Measurements from ENCODE around the gene IRF2. TPM values are rescaled to one million over a fixed set of nuclear protein-coding genes. Genes with fewer than 3 reads are reported as not detected.

IRF2 gene
- polyA plus RNA-seq, 1 donor, result 38.8 TPM

- Histone ChIP-seq H3K9me3 (ENCODE audit: control insufficient read depth, low read depth, low read length) (no peaks in the 10 kb centered on the region), H3K4me3 (ENCODE audit: low read length) (no peak overlapping the region), H3K27me3 (ENCODE audit: control insufficient read depth, insufficient read depth, low read length) (no peaks in the 10 kb centered on the region), H3K27ac (ENCODE audit: low read length) (no peak overlapping the region), H3K4me1 (ENCODE audit: control insufficient read depth, insufficient read depth, low read length) (no peaks in the 10 kb centered on the region), H3K36me3 (ENCODE audit: control insufficient read depth, insufficient read depth, low read length) (peaks cover 77% of the 10 kb centered on the region)
- DNase-seq, result no peak
- WGBS (ENCODE audit: insufficient coverage, low lambda C conversion rate), result 90% methylated on average over 4 of the region's 7 CpGs
Observed at GRCh38 chr4:184400375-184400870, 73.9 kb downstream of the IRF2 start.

GRCh38 chr4:184399512-184399908 lies 74.8 kb downstream of the IRF2 start:
- H3K4me3 ChIP-seq (ENCODE audit: low read length), result no peak overlapping the region
- no peaks in the 10 kb centered on the region for H3K9me3 ChIP-seq (ENCODE audit: control insufficient read depth, low read depth, low read length)
- H3K36me3 ChIP-seq (ENCODE audit: control insufficient read depth, insufficient read depth, low read length), result peaks cover 74% of the 10 kb centered on the region
- no peaks in the 10 kb centered on the region for H3K27me3 ChIP-seq (ENCODE audit: control insufficient read depth, insufficient read depth, low read length)
- DNase-seq, result no peak
- H3K27ac ChIP-seq (ENCODE audit: low read length), result no peak overlapping the region
- no CpG with 5 or more reads among the region's 3 CpGs for WGBS (ENCODE audit: insufficient coverage, low lambda C conversion rate)
- H3K4me1 ChIP-seq (ENCODE audit: control insufficient read depth, insufficient read depth, low read length), result no peaks in the 10 kb centered on the region

- no peak overlapping the region for H3K4me3 ChIP-seq (ENCODE audit: low read length)
- H3K4me1 ChIP-seq (ENCODE audit: control insufficient read depth, insufficient read depth, low read length), result no peaks in the 10 kb centered on the region
- 100% methylated on average over 1 of the region's 24 CpGs for WGBS (ENCODE audit: insufficient coverage, low lambda C conversion rate)
- no peak for DNase-seq
- H3K27me3 ChIP-seq (ENCODE audit: control insufficient read depth, insufficient read depth, low read length), result no peaks in the 10 kb centered on the region
- H3K27ac ChIP-seq (ENCODE audit: low read length), result no peak overlapping the region
- H3K36me3 ChIP-seq (ENCODE audit: control insufficient read depth, insufficient read depth, low read length), result peaks cover 76% of the 10 kb centered on the region
- H3K9me3 ChIP-seq (ENCODE audit: control insufficient read depth, low read depth, low read length), result no peaks in the 10 kb centered on the region
Observed at GRCh38 chr4:184398741-184399511, 75.4 kb downstream of the IRF2 start.

- Histone ChIP-seq H3K27me3 (ENCODE audit: control insufficient read depth, insufficient read depth, low read length) (no peaks in the 10 kb centered on the region), H3K4me1 (ENCODE audit: control insufficient read depth, insufficient read depth, low read length) (no peaks in the 10 kb centered on the region), H3K27ac (ENCODE audit: low read length) (no peak overlapping the region), H3K4me3 (ENCODE audit: low read length) (no peak overlapping the region), H3K9me3 (ENCODE audit: control insufficient read depth, low read depth, low read length) (no peaks in the 10 kb centered on the region), H3K36me3 (ENCODE audit: control insufficient read depth, insufficient read depth, low read length) (peaks cover 79% of the 10 kb centered on the region)
- WGBS (ENCODE audit: insufficient coverage, low lambda C conversion rate), result 89% methylated on average over 3 of the region's 6 CpGs
- DNase-seq, result no peak
Observed at GRCh38 chr4:184397516-184398163, 76.7 kb downstream of the IRF2 start.

GRCh38 chr4:184396570-184397515 lies 77.5 kb downstream of the IRF2 start:
- peaks cover 79% of the 10 kb centered on the region for H3K36me3 ChIP-seq (ENCODE audit: control insufficient read depth, insufficient read depth, low read length)
- no peaks in the 10 kb centered on the region for H3K4me1 ChIP-seq (ENCODE audit: control insufficient read depth, insufficient read depth, low read length)
- H3K9me3 ChIP-seq (ENCODE audit: control insufficient read depth, low read depth, low read length), result no peaks in the 10 kb centered on the region
- no peak overlapping the region for H3K27ac ChIP-seq (ENCODE audit: low read length)
- DNase-seq, result no peak
- no peaks in the 10 kb centered on the region for H3K27me3 ChIP-seq (ENCODE audit: control insufficient read depth, insufficient read depth, low read length)
- H3K4me3 ChIP-seq (ENCODE audit: low read length), result no peak overlapping the region
- WGBS (ENCODE audit: insufficient coverage, low lambda C conversion rate), result 83% methylated on average over 2 of the region's 15 CpGs

GRCh38 chr4:184395971-184396391 lies 78.4 kb downstream of the IRF2 start:
- no peaks in the 10 kb centered on the region for H3K27me3 ChIP-seq (ENCODE audit: control insufficient read depth, insufficient read depth, low read length)
- H3K27ac ChIP-seq (ENCODE audit: low read length), result no peak overlapping the region
- H3K4me3 ChIP-seq (ENCODE audit: low read length), result no peak overlapping the region
- WGBS (ENCODE audit: insufficient coverage, low lambda C conversion rate), result 100% methylated on average over 1 of the region's 14 CpGs
- no peaks in the 10 kb centered on the region for H3K9me3 ChIP-seq (ENCODE audit: control insufficient read depth, low read depth, low read length)
- no peak for DNase-seq
- peaks cover 79% of the 10 kb centered on the region for H3K36me3 ChIP-seq (ENCODE audit: control insufficient read depth, insufficient read depth, low read length)
- no peaks in the 10 kb centered on the region for H3K4me1 ChIP-seq (ENCODE audit: control insufficient read depth, insufficient read depth, low read length)

GRCh38 chr4:184395451-184395917 lies 78.9 kb downstream of the IRF2 start:
- DNase-seq, result no peak
- H3K4me1 ChIP-seq (ENCODE audit: control insufficient read depth, insufficient read depth, low read length), result no peaks in the 10 kb centered on the region
- H3K27me3 ChIP-seq (ENCODE audit: control insufficient read depth, insufficient read depth, low read length), result no peaks in the 10 kb centered on the region
- H3K4me3 ChIP-seq (ENCODE audit: low read length), result no peak overlapping the region
- peaks cover 81% of the 10 kb centered on the region for H3K36me3 ChIP-seq (ENCODE audit: control insufficient read depth, insufficient read depth, low read length)
- no peak overlapping the region for H3K27ac ChIP-seq (ENCODE audit: low read length)
- no peaks in the 10 kb centered on the region for H3K9me3 ChIP-seq (ENCODE audit: control insufficient read depth, low read depth, low read length)
- WGBS (ENCODE audit: insufficient coverage, low lambda C conversion rate), result no CpG with 5 or more reads among the region's 7 CpGs

GRCh38 chr4:184392748-184393559 lies 81.4 kb downstream of the IRF2 start:
- Histone ChIP-seq H3K27ac (ENCODE audit: low read length) (no peak overlapping the region), H3K4me3 (ENCODE audit: low read length) (no peak overlapping the region), H3K4me1 (ENCODE audit: control insufficient read depth, insufficient read depth, low read length) (peaks cover 5% of the 10 kb centered on the region), H3K36me3 (ENCODE audit: control insufficient read depth, insufficient read depth, low read length) (peaks cover 91% of the 10 kb centered on the region), H3K9me3 (ENCODE audit: control insufficient read depth, low read depth, low read length) (no peaks in the 10 kb centered on the region), H3K27me3 (ENCODE audit: control insufficient read depth, insufficient read depth, low read length) (no peaks in the 10 kb centered on the region)
- 89% methylated on average over 3 of the region's 17 CpGs for WGBS (ENCODE audit: insufficient coverage, low lambda C conversion rate)
- DNase-seq, result no peak

GRCh38 chr4:184392316-184392715 lies 82.0 kb downstream of the IRF2 start:
- no peaks in the 10 kb centered on the region for H3K9me3 ChIP-seq (ENCODE audit: control insufficient read depth, low read depth, low read length)
- no peak overlapping the region for H3K27ac ChIP-seq (ENCODE audit: low read length)
- H3K4me1 ChIP-seq (ENCODE audit: control insufficient read depth, insufficient read depth, low read length), result peaks cover 9% of the 10 kb centered on the region
- H3K27me3 ChIP-seq (ENCODE audit: control insufficient read depth, insufficient read depth, low read length), result no peaks in the 10 kb centered on the region
- H3K36me3 ChIP-seq (ENCODE audit: control insufficient read depth, insufficient read depth, low read length), result peaks cover 87% of the 10 kb centered on the region
- no CpG with 5 or more reads among the region's 6 CpGs for WGBS (ENCODE audit: insufficient coverage, low lambda C conversion rate)
- H3K4me3 ChIP-seq (ENCODE audit: low read length), result no peak overlapping the region
- no peak for DNase-seq

Data from large intestine (tissue), 3 donors.